DOHH2 (cell line): ENCODE data around the gene ST3GAL2.
A peak's percentile ranks its signal among the peaks of the same experiment; 100 is the strongest.
"Not testable (repeated sequence)": the region's sequence is repeated elsewhere in the genome, so short reads cannot be mapped to it uniquely, and the experiment has no call there.

Experiments used
- H3F3A ChIP-seq: fragments of 200-600 bp; sonication (generic), shearing (Covaris generic); 2 replicates; pipeline ENCODE4 v1.6.0; 2016; ENCODE audit warnings: antibody characterized with exemption, mild to moderate bottlenecking; ENCODE audit not compliant: control insufficient read depth, insufficient read depth
- H3K27ac ChIP-seq: fragments of 200-600 bp; sonication (generic); 2 replicates; pipeline ENCODE4 v1.5.1; 2014; ENCODE audit warnings: low read depth, mild to moderate bottlenecking, low read length, moderate library complexity
- H3K27me3 ChIP-seq: fragments of 200-600 bp; sonication (generic); 2 replicates; pipeline ENCODE4 v1.6.1; 2014; ENCODE audit warnings: mild to moderate bottlenecking, low read length, mixed read lengths; ENCODE audit not compliant: control insufficient read depth
- H3K36me3 ChIP-seq: fragments of 200-600 bp; sonication (generic); 2 replicates; pipeline ENCODE4 v1.6.1; 2014; ENCODE audit warnings: mild to moderate bottlenecking, low read length, moderate library complexity, mixed read lengths; ENCODE audit not compliant: control insufficient read depth
- H3K4me1 ChIP-seq: fragments of 200-600 bp; sonication (generic); 2 replicates; pipeline ENCODE4 v1.6.1; 2014; ENCODE audit warnings: mild to moderate bottlenecking, low read length, mixed read lengths; ENCODE audit not compliant: control insufficient read depth
- H3K4me2 ChIP-seq: fragments of 200-600 bp; sonication (generic); 2 replicates; pipeline ENCODE4 v1.6.0; 2014; ENCODE audit warnings: mild to moderate bottlenecking, low read length, moderate library complexity
- H3K4me3 ChIP-seq: fragments of 200-600 bp; sonication (generic); 2 replicates; pipeline ENCODE4 v1.5.1; 2014; ENCODE audit warnings: mild to moderate bottlenecking, low read length, mixed read lengths
- H3K79me2 ChIP-seq: fragments of 200-600 bp; sonication (generic); 2 replicates; pipeline ENCODE4 v1.6.1; 2014; ENCODE audit warnings: mild to moderate bottlenecking, low read length, mixed read lengths; ENCODE audit not compliant: control insufficient read depth
- H3K9me2 ChIP-seq: fragments of 200-600 bp; sonication (generic); replicated peaks from 2 replicates; pipeline ENCODE4 v1.6.1; 2014; ENCODE audit warnings: mild to moderate bottlenecking, low read length, mixed read lengths; ENCODE audit not compliant: control insufficient read depth
- H3K9me3 ChIP-seq: fragments of 200-600 bp; sonication (generic); 2 replicates; pipeline ENCODE4 v1.6.1; 2014; ENCODE audit warnings: antibody characterized with exemption, low read length, mixed read lengths; ENCODE audit not compliant: control insufficient read depth, insufficient read depth
- H4K20me1 ChIP-seq: fragments of 200-600 bp; sonication (generic); 2 replicates; pipeline ENCODE4 v1.6.0; 2014; ENCODE audit warnings: low read depth, mild to moderate bottlenecking, antibody characterized with exemption, low read length, moderate library complexity; ENCODE audit not compliant: control insufficient read depth, insufficient read depth
- CTCF ChIP-seq: fragments of 200-600 bp; sonication (generic); IDR thresholded peaks from one replicate; pipeline ENCODE4 v1.5.1; 2014; ENCODE audit warnings: antibody characterized with exemption, mild to moderate bottlenecking, low read depth, low read length; ENCODE audit not compliant: poor library complexity, severe bottlenecking
- EZH2phosphoT487 ChIP-seq: fragments of 200-600 bp; sonication (generic); IDR thresholded peaks from 2 replicates; pipeline ENCODE4 v1.6.1; 2017; ENCODE audit warnings: borderline replicate concordance, mild to moderate bottlenecking, antibody characterized with exemption, low read length, moderate library complexity, mixed read lengths

ST3GAL2 gene

GRCh38 chr16:70370145-70370544 is 68.8 kb downstream of the ST3GAL2 start:
- TF ChIP-seq CTCF, result peak; percentile 71
- not testable (repeated sequence) for H3K4me2 ChIP-seq, H3K27me3 ChIP-seq, H3K79me2 ChIP-seq, H3K4me1 ChIP-seq, H3K27ac ChIP-seq, H3K4me3 ChIP-seq, H3K9me2 ChIP-seq, H3K9me3 ChIP-seq, H4K20me1 ChIP-seq
- H3F3A ChIP-seq, result peaks cover 14% of the 10 kb centered on the region
- H3K36me3 ChIP-seq, result peaks cover 80% of the 10 kb centered on the region

GRCh38 chr16:70364399-70364798 is 74.5 kb downstream of the ST3GAL2 start:
- H3K9me2 ChIP-seq, result no peaks in the 10 kb centered on the region
- TF ChIP-seq EZH2phosphoT487 (no peak), CTCF (no peak)
- H3K4me3 ChIP-seq, result no peak overlapping the region
- H3K9me3 ChIP-seq, result no peaks in the 10 kb centered on the region
- peaks cover 70% of the 10 kb centered on the region for H3K36me3 ChIP-seq
- H3K4me2 ChIP-seq, result no peak overlapping the region
- no peaks in the 10 kb centered on the region for H3K79me2 ChIP-seq
- no peaks in the 10 kb centered on the region for H4K20me1 ChIP-seq
- no peaks in the 10 kb centered on the region for H3F3A ChIP-seq
- no peaks in the 10 kb centered on the region for H3K27me3 ChIP-seq
- H3K27ac ChIP-seq, result no peak overlapping the region
- no peaks in the 10 kb centered on the region for H3K4me1 ChIP-seq

GRCh38 chr16:70359552-70359951 is 79.3 kb downstream of the ST3GAL2 start:
- TF ChIP-seq CTCF (no peak), EZH2phosphoT487 (no peak)
- H3K27me3 ChIP-seq, result no peaks in the 10 kb centered on the region
- H3K9me3 ChIP-seq, result no peaks in the 10 kb centered on the region
- H3K79me2 ChIP-seq, result no peaks in the 10 kb centered on the region
- H4K20me1 ChIP-seq, result no peaks in the 10 kb centered on the region
- H3K9me2 ChIP-seq, result no peaks in the 10 kb centered on the region
- no peaks in the 10 kb centered on the region for H3K4me1 ChIP-seq
- H3F3A ChIP-seq, result no peaks in the 10 kb centered on the region
- H3K27ac ChIP-seq, result no peak overlapping the region
- H3K4me3 ChIP-seq, result no peak overlapping the region
- no peak overlapping the region for H3K4me2 ChIP-seq
- H3K36me3 ChIP-seq, result peaks cover 77% of the 10 kb centered on the region

GRCh38 chr16:70349783-70350182 is 89.1 kb downstream of the ST3GAL2 start:
- no peaks in the 10 kb centered on the region for H3K27me3 ChIP-seq
- no peak for TF ChIP-seq CTCF
- TF ChIP-seq EZH2phosphoT487, result no peak
- H3K27ac ChIP-seq, result no peak overlapping the region
- no peak overlapping the region for H3K4me2 ChIP-seq
- H3K9me3 ChIP-seq, result no peaks in the 10 kb centered on the region
- no peak overlapping the region for H3K4me3 ChIP-seq
- no peaks in the 10 kb centered on the region for H3K9me2 ChIP-seq
- peaks cover 69% of the 10 kb centered on the region for H3K79me2 ChIP-seq
- no peaks in the 10 kb centered on the region for H4K20me1 ChIP-seq
- no peaks in the 10 kb centered on the region; the same call in 1 of the 2 replicates for H3F3A ChIP-seq
- peaks cover 25% of the 10 kb centered on the region for H3K4me1 ChIP-seq
- peaks cover 46% of the 10 kb centered on the region for H3K36me3 ChIP-seq
